SJSA1 (cell line): ENCODE results near the gene SPATS2L. TPM values are rescaled to one million over a fixed set of nuclear protein-coding genes. Genes with fewer than 3 reads are reported as not detected.

ENCODE experiments used
- DNase-seq, 2 experiments: peaks; one replicate each; pipeline ENCODE4 v3.0.0-alpha.2; 2015 to 2020; ENCODE audit warnings: low spot score in 2 of 2, low read depth in 1 of 2
- H3K27ac ChIP-seq: fragments of 250-450 bp; sonication (Bioruptor Pico); 2 replicates; pipeline ENCODE4 v1.5.1; 2020; ENCODE audit warnings: mild to moderate bottlenecking, moderate library complexity
- H3K27me3 ChIP-seq: fragments of 250-450 bp; sonication (Bioruptor Pico); replicated peaks from 2 replicates; pipeline ENCODE4 v1.5.1; 2020; ENCODE audit warnings: mild to moderate bottlenecking, moderate library complexity
- H3K36me3 ChIP-seq: fragments of 250-450 bp; sonication (Bioruptor Pico); 2 replicates; pipeline ENCODE4 v1.5.1; 2020; ENCODE audit warnings: mild to moderate bottlenecking
- H3K4me1 ChIP-seq: fragments of 250-450 bp; sonication (Bioruptor Pico); replicated peaks from 2 replicates; pipeline ENCODE4 v1.6.1; 2021; ENCODE audit warnings: mild to moderate bottlenecking
- H3K4me3 ChIP-seq: fragments of 250-450 bp; sonication (Bioruptor Pico); 2 replicates; pipeline ENCODE4 v1.5.1; 2020; ENCODE audit warnings: mild to moderate bottlenecking
- H3K9me3 ChIP-seq: fragments of 250-450 bp; sonication (Bioruptor Pico); replicated peaks from 2 replicates; pipeline ENCODE4 v1.5.1; 2020; ENCODE audit warnings: mild to moderate bottlenecking
- total RNA-seq: library from RNA; depleted of rRNA; stranded (reverse); fragments of >200 nt; shearing (Covaris generic); gene quantifications from 2 replicates; pipeline ENCODE4 v1.2.3, GENCODE V29; 2014; rRNA removed

The SPATS2L gene, protein sequence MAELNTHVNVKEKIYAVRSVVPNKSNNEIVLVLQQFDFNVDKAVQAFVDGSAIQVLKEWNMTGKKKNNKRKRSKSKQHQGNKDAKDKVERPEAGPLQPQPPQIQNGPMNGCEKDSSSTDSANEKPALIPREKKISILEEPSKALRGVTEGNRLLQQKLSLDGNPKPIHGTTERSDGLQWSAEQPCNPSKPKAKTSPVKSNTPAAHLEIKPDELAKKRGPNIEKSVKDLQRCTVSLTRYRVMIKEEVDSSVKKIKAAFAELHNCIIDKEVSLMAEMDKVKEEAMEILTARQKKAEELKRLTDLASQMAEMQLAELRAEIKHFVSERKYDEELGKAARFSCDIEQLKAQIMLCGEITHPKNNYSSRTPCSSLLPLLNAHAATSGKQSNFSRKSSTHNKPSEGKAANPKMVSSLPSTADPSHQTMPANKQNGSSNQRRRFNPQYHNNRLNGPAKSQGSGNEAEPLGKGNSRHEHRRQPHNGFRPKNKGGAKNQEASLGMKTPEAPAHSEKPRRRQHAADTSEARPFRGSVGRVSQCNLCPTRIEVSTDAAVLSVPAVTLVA
- total RNA-seq, result 81.9 and 149 TPM in 2 replicates

DNA sequence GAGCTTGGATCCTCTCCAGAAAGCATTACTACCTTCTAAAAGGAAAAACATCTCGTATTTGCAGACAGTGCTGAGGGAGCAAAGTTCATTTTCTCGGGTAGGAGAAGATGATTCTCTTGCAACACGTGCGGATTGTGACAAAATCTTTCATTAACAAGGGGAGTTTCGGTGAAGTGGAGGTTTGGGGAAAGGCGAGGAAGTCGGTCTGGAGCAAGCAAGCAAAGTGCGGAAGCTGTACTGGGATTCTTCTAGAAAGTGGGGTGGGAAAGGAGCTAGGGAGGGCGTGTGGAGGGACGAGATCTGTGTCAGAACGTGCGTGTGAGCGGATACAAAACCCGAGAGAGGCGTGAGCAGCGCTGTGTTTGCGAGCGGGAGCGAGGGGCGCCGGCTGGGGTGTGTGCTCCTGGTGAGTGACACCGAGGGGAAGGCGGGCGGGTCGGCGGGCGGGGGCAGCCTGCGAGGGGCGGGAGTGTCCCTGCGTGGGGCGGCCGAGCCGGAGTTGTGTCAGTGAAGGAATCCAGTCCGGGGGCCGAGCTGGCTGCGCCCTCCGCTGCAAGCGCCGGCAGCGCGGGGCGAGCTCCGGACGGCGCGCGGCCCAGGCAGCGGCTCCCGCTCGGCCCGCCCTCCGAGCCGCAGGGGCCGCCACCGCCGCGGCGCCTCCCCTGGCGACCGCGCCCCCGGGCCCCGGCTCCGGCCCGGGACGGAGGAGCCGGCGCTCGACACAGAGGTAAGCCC is at the start of gene SPATS2L:
Gene SPATS2L (plus strand): TSS at position 498 of the 735 bp plus-strand sequence. CDS start 82,552 bp downstream, outside the sequence.
- peak; percentile 76 to 91 for DNase-seq
- Histone ChIP-seq H3K36me3 (peaks cover 16% of the 10 kb centered on the region), H3K27me3 (no peaks in the 10 kb centered on the region), H3K4me3 (peak within 1 kb of the TSS; percentile 94), H3K4me1 (peaks cover 55% of the 10 kb centered on the region), H3K27ac (peak within 1 kb of the TSS; percentile 86), H3K9me3 (no peaks in the 10 kb centered on the region)

DNA sequence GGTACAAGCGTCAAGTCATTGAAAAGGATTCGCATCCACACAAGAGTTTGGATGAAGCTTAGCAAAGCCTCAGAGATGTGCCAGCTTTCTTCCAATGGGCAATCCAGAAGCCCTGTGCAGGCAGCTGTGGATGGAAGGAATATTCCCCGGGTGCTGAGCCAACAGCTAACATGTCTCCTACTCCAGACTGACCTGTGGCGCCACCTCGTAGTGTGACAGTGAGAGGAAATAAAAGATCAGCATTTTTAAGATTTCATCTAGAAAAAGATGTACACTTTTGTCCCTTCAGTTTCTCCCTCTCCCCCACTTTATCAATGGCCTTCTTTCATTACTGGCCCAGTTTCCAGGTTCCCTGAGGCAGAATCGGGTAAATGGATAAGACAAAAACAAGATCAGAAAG is 48.9 kb upstream of the SPATS2L start:
- DNase-seq, result no peak
- Histone ChIP-seq H3K27me3 (no peaks in the 10 kb centered on the region), H3K4me3 (no peak overlapping the region), H3K27ac (no peak overlapping the region), H3K36me3 (no peaks in the 10 kb centered on the region), H3K9me3 (no peaks in the 10 kb centered on the region), H3K4me1 (peaks cover 10% of the 10 kb centered on the region)

- no peaks in the 10 kb centered on the region for H3K36me3 ChIP-seq
- no peaks in the 10 kb centered on the region for H3K9me3 ChIP-seq
- peaks cover 5% of the 10 kb centered on the region for H3K4me1 ChIP-seq
- H3K27me3 ChIP-seq, result no peaks in the 10 kb centered on the region
- H3K27ac ChIP-seq, result no peak overlapping the region
- DNase-seq, result no peak
- no peak overlapping the region for H3K4me3 ChIP-seq
Observed at GRCh38 chr2:200258081-200258480, 48.4 kb upstream of the SPATS2L start.

GRCh38 chr2:200258881-200259576 is 47.5 kb upstream of the SPATS2L start:
- Histone ChIP-seq H3K9me3 (no peaks in the 10 kb centered on the region), H3K36me3 (no peaks in the 10 kb centered on the region), H3K4me3 (no peak overlapping the region), H3K27ac (no peak overlapping the region), H3K27me3 (no peaks in the 10 kb centered on the region), H3K4me1 (no peaks in the 10 kb centered on the region)
- no peak for DNase-seq

DNA sequence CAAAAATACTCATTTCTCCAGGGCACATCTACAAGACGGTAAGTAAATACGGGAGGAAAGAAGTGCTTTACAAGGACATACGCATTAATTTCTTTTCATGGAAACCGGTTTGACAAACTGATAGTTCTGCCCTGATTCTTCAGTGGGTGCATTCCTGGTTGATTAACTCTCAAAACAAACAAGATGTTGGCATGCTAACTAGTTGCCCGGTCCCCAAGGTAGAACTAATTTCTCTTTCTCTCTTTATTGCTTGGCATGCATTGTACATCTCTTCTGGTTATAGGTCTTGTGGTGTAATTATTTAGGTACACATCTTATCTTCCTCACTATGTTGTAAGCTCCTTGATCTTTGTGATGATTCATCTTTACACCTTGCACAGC is 46.9 kb upstream of the SPATS2L start:
- no peaks in the 10 kb centered on the region for H3K36me3 ChIP-seq
- no peaks in the 10 kb centered on the region for H3K27me3 ChIP-seq
- no peak for DNase-seq
- no peak overlapping the region for H3K4me3 ChIP-seq
- no peaks in the 10 kb centered on the region for H3K4me1 ChIP-seq
- H3K9me3 ChIP-seq, result no peaks in the 10 kb centered on the region
- no peak overlapping the region for H3K27ac ChIP-seq

- DNase-seq, result no peak
- no peaks in the 10 kb centered on the region for H3K36me3 ChIP-seq
- H3K27ac ChIP-seq, result no peak overlapping the region
- no peaks in the 10 kb centered on the region for H3K9me3 ChIP-seq
- no peaks in the 10 kb centered on the region for H3K4me1 ChIP-seq
- no peaks in the 10 kb centered on the region for H3K27me3 ChIP-seq
- H3K4me3 ChIP-seq, result no peak overlapping the region
Observed at GRCh38 chr2:200262047-200262446, 44.4 kb upstream of the SPATS2L start.

- H3K9me3 ChIP-seq, result no peaks in the 10 kb centered on the region
Observed at GRCh38 chr2:200263279-200263678, 43.2 kb upstream of the SPATS2L start.

GRCh38 chr2:200264631-200265030 is 41.9 kb upstream of the SPATS2L start:
- H3K4me3 ChIP-seq, result no peak overlapping the region
- H3K36me3 ChIP-seq, result no peaks in the 10 kb centered on the region
- H3K27me3 ChIP-seq, result no peaks in the 10 kb centered on the region
- no peaks in the 10 kb centered on the region for H3K9me3 ChIP-seq
- H3K4me1 ChIP-seq, result no peaks in the 10 kb centered on the region
- no peak for DNase-seq
- no peak overlapping the region for H3K27ac ChIP-seq

More at GRCh38 chr2:200263279-200263678, 43.2 kb upstream of the SPATS2L start:
- Histone ChIP-seq H3K27me3 (no peaks in the 10 kb centered on the region), H3K27ac (no peak overlapping the region), H3K4me1 (no peaks in the 10 kb centered on the region), H3K36me3 (no peaks in the 10 kb centered on the region), H3K4me3 (no peak overlapping the region)
- no peak for DNase-seq

DNA sequence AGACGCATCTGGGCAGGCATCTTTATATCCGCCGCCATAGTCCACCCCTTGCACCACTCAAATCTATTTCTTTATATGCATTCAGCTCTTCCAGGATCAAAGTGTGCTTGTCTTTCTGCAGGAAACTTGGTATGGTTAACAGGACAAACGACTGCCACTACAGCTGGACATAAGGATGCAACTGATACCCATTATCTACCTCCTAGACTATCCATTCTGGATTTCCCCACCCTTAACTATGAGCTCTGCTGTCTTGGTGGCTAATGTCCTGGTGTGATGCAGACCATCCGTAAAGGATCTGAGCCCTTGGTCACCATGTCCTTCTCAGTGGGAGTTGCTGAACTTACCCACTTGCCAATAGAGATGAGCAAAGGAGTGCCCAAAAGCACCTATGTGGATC is 40.1 kb upstream of the SPATS2L start:
- Histone ChIP-seq H3K27me3 (no peaks in the 10 kb centered on the region), H3K4me3 (no peak overlapping the region), H3K4me1 (no peaks in the 10 kb centered on the region), H3K36me3 (no peaks in the 10 kb centered on the region), H3K27ac (no peak overlapping the region), H3K9me3 (no peaks in the 10 kb centered on the region)
- no peak for DNase-seq

DNA sequence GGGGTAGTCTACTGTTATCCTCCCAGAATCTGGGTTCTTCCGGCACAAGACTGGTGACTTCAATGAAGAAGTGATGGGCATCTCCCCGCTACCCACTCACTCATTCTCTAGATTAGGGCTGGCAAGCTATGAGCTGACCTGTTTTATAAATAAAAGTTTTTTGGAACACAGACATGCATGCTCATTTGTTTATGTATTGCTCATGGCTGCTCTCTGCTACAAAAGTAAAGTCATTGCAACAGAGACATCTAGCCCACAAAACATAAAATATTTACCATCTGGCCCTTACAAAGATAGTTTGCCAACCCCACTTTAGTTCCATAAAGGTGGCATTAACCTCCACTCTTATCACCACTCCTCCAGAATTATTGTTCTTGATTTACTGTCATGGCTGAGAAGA is 39.1 kb upstream of the SPATS2L start:
- DNase-seq, result no peak
- Histone ChIP-seq H3K9me3 (no peaks in the 10 kb centered on the region), H3K4me1 (no peaks in the 10 kb centered on the region), H3K27me3 (no peaks in the 10 kb centered on the region), H3K36me3 (no peaks in the 10 kb centered on the region), H3K4me3 (no peak overlapping the region), H3K27ac (no peak overlapping the region)

DNA sequence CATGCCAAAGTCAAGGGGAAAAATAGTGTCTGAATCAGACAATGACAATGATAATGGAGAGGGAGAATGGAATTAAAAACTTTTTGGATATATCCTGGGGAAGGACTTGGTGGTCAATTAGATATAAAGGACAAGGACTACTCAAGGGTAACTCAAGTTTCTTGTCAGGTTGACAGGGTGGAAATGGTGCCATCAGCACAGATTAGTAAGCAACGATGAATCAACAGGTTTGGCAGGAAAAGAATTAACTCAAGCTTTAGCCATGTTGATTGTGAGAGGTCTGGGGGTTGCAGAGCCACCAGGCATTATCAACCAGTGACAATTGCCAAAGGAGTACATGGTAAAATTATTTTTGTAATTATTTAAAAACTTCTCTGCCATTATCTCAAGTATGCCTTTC is 35.8 kb upstream of the SPATS2L start:
- no peak for DNase-seq
- H3K4me3 ChIP-seq, result no peak overlapping the region
- no peaks in the 10 kb centered on the region for H3K27me3 ChIP-seq
- H3K9me3 ChIP-seq, result peaks cover 5% of the 10 kb centered on the region; the same call in 1 of the 2 replicates
- H3K36me3 ChIP-seq, result no peaks in the 10 kb centered on the region
- H3K4me1 ChIP-seq, result no peaks in the 10 kb centered on the region
- no peak overlapping the region for H3K27ac ChIP-seq

GRCh38 chr2:200272320-200272719 is 34.2 kb upstream of the SPATS2L start:
- Histone ChIP-seq H3K4me3 (no peak overlapping the region), H3K27me3 (no peaks in the 10 kb centered on the region), H3K27ac (no peak overlapping the region), H3K36me3 (no peaks in the 10 kb centered on the region), H3K4me1 (no peaks in the 10 kb centered on the region), H3K9me3 (peaks cover 5% of the 10 kb centered on the region; the same call in 1 of the 2 replicates)
- no peak for DNase-seq

- no peaks in the 10 kb centered on the region for H3K4me1 ChIP-seq
- H3K36me3 ChIP-seq, result no peaks in the 10 kb centered on the region
- no peaks in the 10 kb centered on the region for H3K27me3 ChIP-seq
- DNase-seq, result no peak
- H3K27ac ChIP-seq, result no peak overlapping the region
- H3K4me3 ChIP-seq, result no peak overlapping the region
- peaks cover 5% of the 10 kb centered on the region; the same call in 1 of the 2 replicates for H3K9me3 ChIP-seq
Observed at GRCh38 chr2:200274116-200275075, 32.1 kb upstream of the SPATS2L start.
